ENCODE measurements around the gene GNPDA1. TPM values are rescaled to one million over a fixed set of nuclear protein-coding genes. Genes with fewer than 3 reads are reported as not detected.

GNPDA1 gene
- 37.0 and 66.0 TPM in 2 replicates for total RNA-seq

GRCh38 chr5:142012792-142013388 lies at the start of gene GNPDA1:
TSS of gene GNPDA1 (minus strand) at chr5:142013027. CDS start at chr5:142012035, 992 bp downstream.

GRCh38 chr5:141968914-141969608 lies 43.8 kb downstream of the GNPDA1 start, which contains the start of gene RNF14:
TSS of gene RNF14 (plus strand) at chr5:141969105. CDS start at chr5:141973589, 4,484 bp downstream.

GRCh38 chr5:141958113-141958512 lies 54.7 kb downstream of the GNPDA1 start, which contains the start of gene PCDH12:
TSS of gene PCDH12 (minus strand) at chr5:141958202. CDS start at chr5:141957851, 351 bp downstream.

Other genes starting within 250 kb of the GNPDA1 start
- 0.49 and 5.6 TPM in 2 replicates for gene PCDH1, start 134.6 kb downstream of the GNPDA1 start, total RNA-seq
- 35.3 and 41.5 TPM in 2 replicates for gene DELE1, start 89.2 kb downstream of the GNPDA1 start, total RNA-seq
- gene PCDH12, start 54.8 kb downstream of the GNPDA1 start, total RNA-seq, result 0.04 and 0.16 TPM in 2 replicates
- gene RNF14, start 43.9 kb downstream of the GNPDA1 start, total RNA-seq, result 37.7 and 54.0 TPM in 2 replicates
- 42.0 and 59.8 TPM in 2 replicates for gene NDFIP1, start 95.8 kb upstream of the GNPDA1 start, total RNA-seq

All from hair follicular keratinocyte (primary cell).